ENCODE measurements around the gene CELSR2. TPM values are rescaled to one million over a fixed set of nuclear protein-coding genes. Genes with fewer than 3 reads are reported as not detected.

CELSR2 gene, protein sequence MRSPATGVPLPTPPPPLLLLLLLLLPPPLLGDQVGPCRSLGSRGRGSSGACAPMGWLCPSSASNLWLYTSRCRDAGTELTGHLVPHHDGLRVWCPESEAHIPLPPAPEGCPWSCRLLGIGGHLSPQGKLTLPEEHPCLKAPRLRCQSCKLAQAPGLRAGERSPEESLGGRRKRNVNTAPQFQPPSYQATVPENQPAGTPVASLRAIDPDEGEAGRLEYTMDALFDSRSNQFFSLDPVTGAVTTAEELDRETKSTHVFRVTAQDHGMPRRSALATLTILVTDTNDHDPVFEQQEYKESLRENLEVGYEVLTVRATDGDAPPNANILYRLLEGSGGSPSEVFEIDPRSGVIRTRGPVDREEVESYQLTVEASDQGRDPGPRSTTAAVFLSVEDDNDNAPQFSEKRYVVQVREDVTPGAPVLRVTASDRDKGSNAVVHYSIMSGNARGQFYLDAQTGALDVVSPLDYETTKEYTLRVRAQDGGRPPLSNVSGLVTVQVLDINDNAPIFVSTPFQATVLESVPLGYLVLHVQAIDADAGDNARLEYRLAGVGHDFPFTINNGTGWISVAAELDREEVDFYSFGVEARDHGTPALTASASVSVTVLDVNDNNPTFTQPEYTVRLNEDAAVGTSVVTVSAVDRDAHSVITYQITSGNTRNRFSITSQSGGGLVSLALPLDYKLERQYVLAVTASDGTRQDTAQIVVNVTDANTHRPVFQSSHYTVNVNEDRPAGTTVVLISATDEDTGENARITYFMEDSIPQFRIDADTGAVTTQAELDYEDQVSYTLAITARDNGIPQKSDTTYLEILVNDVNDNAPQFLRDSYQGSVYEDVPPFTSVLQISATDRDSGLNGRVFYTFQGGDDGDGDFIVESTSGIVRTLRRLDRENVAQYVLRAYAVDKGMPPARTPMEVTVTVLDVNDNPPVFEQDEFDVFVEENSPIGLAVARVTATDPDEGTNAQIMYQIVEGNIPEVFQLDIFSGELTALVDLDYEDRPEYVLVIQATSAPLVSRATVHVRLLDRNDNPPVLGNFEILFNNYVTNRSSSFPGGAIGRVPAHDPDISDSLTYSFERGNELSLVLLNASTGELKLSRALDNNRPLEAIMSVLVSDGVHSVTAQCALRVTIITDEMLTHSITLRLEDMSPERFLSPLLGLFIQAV (N-terminal part only)
- total RNA-seq = 33.7 and 38.7 TPM in 2 replicates
- long read RNA-seq, partial matches to known transcripts = 0 of 5 reads
- long read RNA-seq, other reads (novel, unspliced or antisense) = 5 of 5 reads

DNA sequence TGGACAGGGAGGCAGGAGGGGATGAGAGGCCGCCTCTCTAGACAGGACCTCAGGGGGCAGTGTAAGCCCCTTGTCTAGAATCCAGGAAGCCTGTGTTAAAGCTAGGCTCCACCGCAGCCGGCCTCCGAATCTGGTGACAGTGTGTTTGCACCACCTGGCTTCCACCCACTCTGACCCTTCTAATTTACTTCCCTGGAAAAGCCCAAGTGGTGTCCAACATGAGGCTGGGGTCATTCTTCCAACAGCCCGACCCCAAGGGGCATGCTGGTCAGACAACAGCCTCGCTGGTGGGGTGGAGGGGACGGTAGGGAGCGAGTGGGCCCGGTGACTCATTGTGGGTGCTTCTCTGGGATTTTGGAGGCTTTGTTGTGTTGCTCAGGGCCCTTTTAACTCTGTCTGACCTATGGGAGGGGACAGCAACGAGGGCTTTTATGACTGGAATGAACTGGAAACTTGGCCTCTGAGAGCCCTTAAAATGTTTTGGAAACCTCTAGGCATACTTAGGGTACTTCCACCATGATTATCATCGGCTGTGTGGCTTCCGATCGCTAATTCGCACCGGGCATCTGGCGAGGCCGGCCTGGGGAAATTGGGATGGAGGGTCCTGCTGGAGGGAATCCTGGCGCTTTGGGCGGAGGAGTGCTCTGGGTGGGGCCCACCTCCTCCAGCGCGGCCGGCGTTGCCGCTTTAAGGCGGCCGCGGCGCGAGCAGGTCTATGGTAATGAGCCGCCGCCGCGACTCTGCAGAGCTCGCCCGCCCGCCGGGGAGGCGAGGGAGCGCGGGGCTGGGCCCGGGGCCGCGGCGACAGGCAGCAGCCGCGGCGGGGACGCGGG is at the start of gene CELSR2:
Gene CELSR2 (plus strand): TSS at position 743 of the 833 bp plus-strand sequence. CDS start 541 bp downstream, outside the sequence.
- TF ChIP-seq, protein P1, sequence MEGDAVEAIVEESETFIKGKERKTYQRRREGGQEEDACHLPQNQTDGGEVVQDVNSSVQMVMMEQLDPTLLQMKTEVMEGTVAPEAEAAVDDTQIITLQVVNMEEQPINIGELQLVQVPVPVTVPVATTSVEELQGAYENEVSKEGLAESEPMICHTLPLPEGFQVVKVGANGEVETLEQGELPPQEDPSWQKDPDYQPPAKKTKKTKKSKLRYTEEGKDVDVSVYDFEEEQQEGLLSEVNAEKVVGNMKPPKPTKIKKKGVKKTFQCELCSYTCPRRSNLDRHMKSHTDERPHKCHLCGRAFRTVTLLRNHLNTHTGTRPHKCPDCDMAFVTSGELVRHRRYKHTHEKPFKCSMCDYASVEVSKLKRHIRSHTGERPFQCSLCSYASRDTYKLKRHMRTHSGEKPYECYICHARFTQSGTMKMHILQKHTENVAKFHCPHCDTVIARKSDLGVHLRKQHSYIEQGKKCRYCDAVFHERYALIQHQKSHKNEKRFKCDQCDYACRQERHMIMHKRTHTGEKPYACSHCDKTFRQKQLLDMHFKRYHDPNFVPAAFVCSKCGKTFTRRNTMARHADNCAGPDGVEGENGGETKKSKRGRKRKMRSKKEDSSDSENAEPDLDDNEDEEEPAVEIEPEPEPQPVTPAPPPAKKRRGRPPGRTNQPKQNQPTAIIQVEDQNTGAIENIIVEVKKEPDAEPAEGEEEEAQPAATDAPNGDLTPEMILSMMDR (IDR thresholded peaks at IDR 0.05; ENCODE audit: unreplicated experiment) = no peak
- H3K27me3 Mint-ChIP-seq = peaks cover 15% of the 10 kb centered on the region
- peak; percentile 43 for DNase-seq (ENCODE audit: low spot score, unreplicated experiment)
- H3K27ac Mint-ChIP-seq = peak within 1 kb of the TSS; percentile 84
- peaks cover 11% of the 10 kb centered on the region for H3K4me1 Mint-ChIP-seq (ENCODE audit: low read depth)
- H3K9me3 Mint-ChIP-seq (ENCODE audit: low read depth) = no peaks in the 10 kb centered on the region
- peak within 1 kb of the TSS; percentile 72 for H3K4me3 Mint-ChIP-seq (ENCODE audit: low read depth)
- H3K36me3 Mint-ChIP-seq (ENCODE audit: insufficient read depth) = peaks cover 13% of the 10 kb centered on the region

DNA sequence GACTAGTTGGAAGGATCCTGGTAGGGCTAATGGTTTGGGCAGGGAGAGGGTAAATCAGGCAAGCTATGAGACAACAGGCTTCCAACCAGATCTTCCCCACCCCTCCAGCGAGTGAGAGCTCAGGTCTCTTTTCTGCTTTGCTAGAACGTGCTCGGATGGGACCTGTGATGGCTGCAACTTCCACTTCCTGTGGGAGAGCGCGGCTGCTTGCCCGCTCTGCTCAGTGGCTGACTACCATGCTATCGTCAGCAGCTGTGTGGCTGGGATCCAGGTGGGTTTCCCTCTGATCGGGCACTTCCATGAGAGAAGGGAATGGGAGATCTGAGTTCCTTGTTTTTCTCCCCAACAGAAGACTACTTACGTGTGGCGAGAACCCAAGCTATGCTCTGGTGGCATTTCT is 49.6 kb upstream of the CELSR2 start:
- DNase-seq (ENCODE audit: low spot score, unreplicated experiment) = no peak
- H3K4me1 Mint-ChIP-seq (ENCODE audit: low read depth) = peaks cover 8% of the 10 kb centered on the region
- no peaks in the 10 kb centered on the region for H3K9me3 Mint-ChIP-seq (ENCODE audit: low read depth)
- no peak overlapping the region for H3K4me3 Mint-ChIP-seq (ENCODE audit: low read depth)
- H3K27ac Mint-ChIP-seq = no peak overlapping the region
- TF ChIP-seq, protein P1 (IDR thresholded peaks at IDR 0.05; ENCODE audit: unreplicated experiment) = no peak
- peaks cover 2% of the 10 kb centered on the region for H3K27me3 Mint-ChIP-seq
- no peaks in the 10 kb centered on the region for H3K36me3 Mint-ChIP-seq (ENCODE audit: insufficient read depth)

DNA sequence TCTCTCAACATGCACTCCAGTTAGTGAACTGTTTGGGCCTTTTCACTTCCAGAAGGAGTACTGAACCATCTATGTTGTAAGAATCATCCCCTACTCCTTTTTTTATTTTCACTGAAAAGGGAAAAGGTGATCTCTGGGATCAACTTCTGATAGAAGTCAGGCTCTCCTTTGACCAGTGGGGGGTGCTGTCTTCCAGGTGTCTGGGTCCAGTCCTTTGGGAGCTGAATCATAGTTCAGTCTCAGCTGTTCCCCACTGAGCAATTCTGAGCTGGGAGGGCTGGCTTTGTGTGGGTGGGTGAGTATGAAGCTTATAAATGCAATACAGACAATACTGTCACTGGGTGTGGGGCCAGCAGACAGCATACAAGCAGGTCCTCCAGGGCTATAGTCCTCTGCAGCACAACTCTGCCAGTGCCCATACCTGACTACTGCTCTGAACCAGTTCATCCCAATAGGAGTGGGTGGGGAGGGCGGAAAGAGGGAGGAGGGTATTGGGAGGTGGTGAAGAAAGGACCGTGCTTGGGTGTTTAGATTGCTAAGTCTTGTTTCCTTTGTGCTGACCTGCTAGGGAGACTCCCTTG is 48.1 kb upstream of the CELSR2 start:
- H3K4me1 Mint-ChIP-seq (ENCODE audit: low read depth) = peaks cover 8% of the 10 kb centered on the region
- no peaks in the 10 kb centered on the region for H3K9me3 Mint-ChIP-seq (ENCODE audit: low read depth)
- H3K27me3 Mint-ChIP-seq = peaks cover 2% of the 10 kb centered on the region
- H3K4me3 Mint-ChIP-seq (ENCODE audit: low read depth) = no peak overlapping the region
- TF ChIP-seq, protein P1 (IDR thresholded peaks at IDR 0.05; ENCODE audit: unreplicated experiment) = peak; percentile 57
- H3K36me3 Mint-ChIP-seq (ENCODE audit: insufficient read depth) = no peaks in the 10 kb centered on the region
- no peak for DNase-seq (ENCODE audit: low spot score, unreplicated experiment)
- no peak overlapping the region for H3K27ac Mint-ChIP-seq

DNA sequence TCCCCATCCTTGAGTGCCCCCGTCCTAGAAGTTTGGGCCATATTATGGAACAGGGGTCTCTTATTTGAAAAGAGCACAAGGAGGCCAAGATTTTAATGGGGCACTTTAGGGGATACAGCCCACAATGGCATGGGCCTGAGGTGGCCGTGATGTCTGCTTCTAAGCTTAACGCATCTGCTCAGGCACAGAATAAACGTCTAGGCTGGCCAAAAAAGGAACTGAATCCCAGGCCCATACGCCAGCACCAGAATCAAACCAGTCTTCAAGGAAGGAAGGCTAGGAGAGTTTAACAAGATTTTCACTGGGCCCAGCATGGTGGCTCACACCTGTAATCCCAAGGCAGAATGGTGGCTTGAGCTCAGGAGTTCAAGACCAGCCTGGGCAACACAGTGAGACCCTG is 44.9 kb upstream of the CELSR2 start:
- TF ChIP-seq, protein P1 (IDR thresholded peaks at IDR 0.05; ENCODE audit: unreplicated experiment) = no peak
- Mint-ChIP-seq H3K27ac (no peak overlapping the region), H3K9me3 (ENCODE audit: low read depth) (no peaks in the 10 kb centered on the region), H3K4me3 (ENCODE audit: low read depth) (no peak overlapping the region), H3K36me3 (ENCODE audit: insufficient read depth) (no peaks in the 10 kb centered on the region), H3K27me3 (peaks cover 2% of the 10 kb centered on the region), H3K4me1 (ENCODE audit: low read depth) (no peaks in the 10 kb centered on the region)
- no peak for DNase-seq (ENCODE audit: low spot score, unreplicated experiment)

Measured in progenitor cell of endocrine pancreas (in vitro differentiated cells).